GM12878 (cell line): ENCODE data around the gene ERVFRD-1.

Experiments used
- BHLHE40 ChIP-seq, 2 experiments: fragments of 450-650 bp in 1 of 2; IDR thresholded peaks; 2 replicates each; pipeline ENCODE4 v1.6.1; 2011 to 2017; ENCODE audit warnings: low read depth in 2 of 2, borderline replicate concordance in 1 of 2, improper control_type of control experiment in 1 of 2, low read length in 1 of 2, mild to moderate bottlenecking in 1 of 2
- MXI1 ChIP-seq: fragments of 150-350 bp; IDR thresholded peaks from 2 replicates; pipeline ENCODE4 v1.6.1; 2011; ENCODE audit warnings: low read depth, mild to moderate bottlenecking, inconsistent platforms, low read length, improper control_type of control experiment
- NR2F1 ChIP-seq: fragments of 450-650 bp; conservative IDR thresholded peaks from 2 replicates; pipeline ENCODE4 v1.6.1; 2017; ENCODE audit warnings: mild to moderate bottlenecking
- POLR2A ChIP-seq: IDR thresholded peaks from 2 replicates; pipeline ENCODE4 v1.6.1; 2011; ENCODE audit warnings: low read depth, mild to moderate bottlenecking, low read length
- POLR2AphosphoS5 ChIP-seq: IDR thresholded peaks from 2 replicates; pipeline ENCODE4 v1.6.1; 2011; ENCODE audit warnings: mild to moderate bottlenecking, low read length, inconsistent platforms

GRCh38 chr6:11151488-11151887 lies 40.0 kb upstream of the ERVFRD-1 start:
- TF ChIP-seq MXI1 (no peak), BHLHE40 (IDR thresholded peaks at IDR 0.05; ENCODE audit: borderline replicate concordance in 1 of 2, low read depth in 2 of 2, low read length in 1 of 2) (no peak), POLR2A (no peak), NR2F1 (no peak), POLR2AphosphoS5 (no peak)
